GM12872 (cell line): ENCODE data around the gene ALG12.

Experiments used
- TF ChIP-seq, protein P1 (sequence below): IDR thresholded peaks from 3 replicates; pipeline ENCODE4 v1.5.1; 2011; ENCODE audit warnings: low read depth, mild to moderate bottlenecking, low read length, moderate library complexity; ENCODE audit not compliant: insufficient read depth

The ALG12 gene

GRCh38 chr22:49850959-49851802 is 67.1 kb downstream of the ALG12 start:
- TF ChIP-seq, protein P1, sequence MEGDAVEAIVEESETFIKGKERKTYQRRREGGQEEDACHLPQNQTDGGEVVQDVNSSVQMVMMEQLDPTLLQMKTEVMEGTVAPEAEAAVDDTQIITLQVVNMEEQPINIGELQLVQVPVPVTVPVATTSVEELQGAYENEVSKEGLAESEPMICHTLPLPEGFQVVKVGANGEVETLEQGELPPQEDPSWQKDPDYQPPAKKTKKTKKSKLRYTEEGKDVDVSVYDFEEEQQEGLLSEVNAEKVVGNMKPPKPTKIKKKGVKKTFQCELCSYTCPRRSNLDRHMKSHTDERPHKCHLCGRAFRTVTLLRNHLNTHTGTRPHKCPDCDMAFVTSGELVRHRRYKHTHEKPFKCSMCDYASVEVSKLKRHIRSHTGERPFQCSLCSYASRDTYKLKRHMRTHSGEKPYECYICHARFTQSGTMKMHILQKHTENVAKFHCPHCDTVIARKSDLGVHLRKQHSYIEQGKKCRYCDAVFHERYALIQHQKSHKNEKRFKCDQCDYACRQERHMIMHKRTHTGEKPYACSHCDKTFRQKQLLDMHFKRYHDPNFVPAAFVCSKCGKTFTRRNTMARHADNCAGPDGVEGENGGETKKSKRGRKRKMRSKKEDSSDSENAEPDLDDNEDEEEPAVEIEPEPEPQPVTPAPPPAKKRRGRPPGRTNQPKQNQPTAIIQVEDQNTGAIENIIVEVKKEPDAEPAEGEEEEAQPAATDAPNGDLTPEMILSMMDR: no peak
